Neutrophil (primary cell): ENCODE results near the gene UCP2.

ENCODE experiments used
- H3K27ac ChIP-seq: fragments of 200-600 bp; sonication (generic); 2 replicates; pipeline ENCODE4 v1.5.1; 2016; ENCODE audit warnings: mild to moderate bottlenecking, moderate library complexity
- H3K27me3 ChIP-seq: fragments of 200-600 bp; sonication (generic); 2 replicates; pipeline ENCODE4 v1.6.0; 2016; ENCODE audit warnings: mild to moderate bottlenecking
- H3K36me3 ChIP-seq: fragments of 200-600 bp; sonication (generic); 2 replicates; pipeline ENCODE4 v1.5.1; 2017
- H3K4me1 ChIP-seq, 2 experiments: fragments of 200-600 bp in 1 of 2; sonication (generic) in 1 of 2; 1 replicate in 1 of 2; 2 replicates in 1 of 2; pipeline versions ENCODE4 v1.5.1 to v1.6.1; 2013 to 2016; ENCODE audit warnings: low read depth in 1 of 2, low read length in 1 of 2, mild to moderate bottlenecking in 1 of 2, moderate library complexity in 1 of 2; ENCODE audit not compliant: control insufficient read depth in 1 of 2, insufficient read depth in 1 of 2
- H3K4me3 ChIP-seq, 2 experiments: fragments of 200-600 bp in 1 of 2; sonication (generic) in 1 of 2; 1 replicate in 1 of 2; 2 replicates in 1 of 2; pipeline ENCODE4 v1.5.1; 2013 to 2016; ENCODE audit warnings: low read depth in 1 of 2, low read length in 1 of 2, mild to moderate bottlenecking in 1 of 2, moderate library complexity in 1 of 2
- H3K9me3 ChIP-seq: fragments of 200-600 bp; sonication (generic); 2 replicates; pipeline ENCODE4 v1.5.1; 2016
- TF ChIP-seq, protein P1 (sequence below): fragments of 200-600 bp; sonication (generic); IDR thresholded peaks from 2 replicates; pipeline ENCODE4 v1.5.1; 2016; ENCODE audit warnings: antibody characterized with exemption

Gene UCP2

DNA sequence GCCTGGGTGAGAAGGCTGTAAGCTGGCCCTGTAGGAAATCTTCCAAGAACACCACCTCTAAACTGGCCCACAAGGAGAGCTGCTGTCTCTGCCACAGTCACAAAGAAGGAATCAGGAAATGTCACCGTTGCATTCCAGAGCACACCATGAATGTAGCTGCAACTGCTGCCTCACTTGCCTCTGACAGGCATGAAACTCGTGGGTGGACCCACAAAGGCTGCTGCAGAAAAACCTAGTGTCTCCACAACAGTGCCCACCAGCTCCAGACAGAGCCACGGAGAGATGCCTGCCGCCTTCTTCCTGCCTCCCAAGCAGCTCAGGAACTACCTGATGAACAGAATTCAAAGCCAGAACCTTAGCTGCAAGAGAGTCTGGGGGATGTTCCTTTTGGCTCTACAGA, 21.3 kb downstream of the UCP2 start:
- no peak overlapping the region for H3K27ac ChIP-seq
- no peak overlapping the region for H3K4me3 ChIP-seq
- H3K9me3 ChIP-seq = no peaks in the 10 kb centered on the region
- peaks cover 3 to 5% of the 10 kb centered on the region in 2 experiments for H3K4me1 ChIP-seq
- no peaks in the 10 kb centered on the region for H3K36me3 ChIP-seq
- H3K27me3 ChIP-seq = peaks cover 33% of the 10 kb centered on the region
- TF ChIP-seq, protein P1, sequence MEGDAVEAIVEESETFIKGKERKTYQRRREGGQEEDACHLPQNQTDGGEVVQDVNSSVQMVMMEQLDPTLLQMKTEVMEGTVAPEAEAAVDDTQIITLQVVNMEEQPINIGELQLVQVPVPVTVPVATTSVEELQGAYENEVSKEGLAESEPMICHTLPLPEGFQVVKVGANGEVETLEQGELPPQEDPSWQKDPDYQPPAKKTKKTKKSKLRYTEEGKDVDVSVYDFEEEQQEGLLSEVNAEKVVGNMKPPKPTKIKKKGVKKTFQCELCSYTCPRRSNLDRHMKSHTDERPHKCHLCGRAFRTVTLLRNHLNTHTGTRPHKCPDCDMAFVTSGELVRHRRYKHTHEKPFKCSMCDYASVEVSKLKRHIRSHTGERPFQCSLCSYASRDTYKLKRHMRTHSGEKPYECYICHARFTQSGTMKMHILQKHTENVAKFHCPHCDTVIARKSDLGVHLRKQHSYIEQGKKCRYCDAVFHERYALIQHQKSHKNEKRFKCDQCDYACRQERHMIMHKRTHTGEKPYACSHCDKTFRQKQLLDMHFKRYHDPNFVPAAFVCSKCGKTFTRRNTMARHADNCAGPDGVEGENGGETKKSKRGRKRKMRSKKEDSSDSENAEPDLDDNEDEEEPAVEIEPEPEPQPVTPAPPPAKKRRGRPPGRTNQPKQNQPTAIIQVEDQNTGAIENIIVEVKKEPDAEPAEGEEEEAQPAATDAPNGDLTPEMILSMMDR = no peak

DNA sequence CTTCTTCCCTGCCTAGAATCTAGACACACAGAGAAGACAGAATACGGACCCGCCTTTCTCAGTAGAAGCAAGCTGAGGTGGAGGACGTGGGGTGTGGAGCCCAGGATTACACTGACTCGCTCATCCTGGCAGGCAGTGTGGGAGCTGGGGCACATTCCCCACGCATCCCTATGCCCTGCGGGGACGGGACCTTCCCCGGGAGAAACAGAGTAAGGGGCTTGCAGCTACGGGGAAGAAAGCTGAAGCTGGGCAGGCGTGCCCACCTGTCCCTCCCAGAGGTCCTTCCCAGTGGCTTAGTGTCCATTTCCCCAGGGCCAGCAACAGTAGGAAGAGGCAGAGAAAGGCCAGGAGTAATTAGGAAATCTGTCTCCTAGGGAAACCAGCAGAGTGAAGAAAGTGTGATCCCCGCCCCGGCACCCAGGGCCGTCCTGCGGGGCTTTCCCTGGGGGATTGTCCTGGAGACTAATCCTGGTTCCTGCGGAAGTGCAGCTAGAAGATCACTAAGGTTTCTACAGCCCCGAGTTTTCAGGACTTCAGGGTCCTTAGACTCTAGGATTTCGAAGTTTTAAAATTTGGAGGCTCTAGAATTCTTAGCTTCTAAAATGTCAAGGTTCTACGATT, 24.0 kb downstream of the UCP2 start:
- Histone ChIP-seq H3K27ac (no peak overlapping the region), H3K27me3 (peaks cover 32% of the 10 kb centered on the region), H3K4me1 (no peaks in the 10 kb centered on the region), H3K4me3 (no peak overlapping the region), H3K36me3 (no peaks in the 10 kb centered on the region), H3K9me3 (no peaks in the 10 kb centered on the region)
- TF ChIP-seq, protein P1 = no peak

DNA sequence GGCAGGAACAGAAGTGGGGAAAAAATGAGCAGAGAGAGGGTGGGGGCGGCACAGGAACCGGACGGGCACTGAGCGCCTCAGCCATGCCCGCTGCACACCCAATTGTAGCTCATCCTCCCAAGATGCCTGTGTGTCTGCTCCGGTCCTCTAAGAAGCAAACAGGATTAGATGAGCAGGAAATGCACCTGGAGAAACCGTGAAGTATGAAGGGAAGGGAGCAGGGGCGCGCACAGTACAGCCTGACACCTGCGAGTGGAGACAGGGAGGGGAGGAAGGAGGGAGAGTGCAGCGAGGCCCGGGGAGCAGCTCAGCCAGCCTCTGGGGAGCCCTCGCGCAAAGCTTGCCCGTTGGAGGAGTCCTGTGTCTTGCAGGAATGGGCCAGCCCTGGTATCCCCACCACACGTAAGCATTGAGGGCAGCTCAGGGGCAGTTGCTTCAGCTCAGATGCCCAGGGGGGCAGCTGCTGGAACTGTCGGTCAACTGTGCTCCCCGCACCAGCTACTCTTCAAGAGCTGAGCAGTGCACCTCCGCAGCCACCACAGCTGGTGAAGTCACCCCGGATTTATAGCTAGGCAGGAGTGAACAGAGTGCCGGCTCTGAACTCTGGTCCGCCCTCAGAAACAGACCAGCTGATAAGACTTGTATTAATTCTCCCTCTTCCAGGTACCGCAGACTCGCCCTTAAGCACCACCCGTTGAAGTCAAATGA, 24.8 kb downstream of the UCP2 start:
- TF ChIP-seq, protein P1 = no peak

DNA sequence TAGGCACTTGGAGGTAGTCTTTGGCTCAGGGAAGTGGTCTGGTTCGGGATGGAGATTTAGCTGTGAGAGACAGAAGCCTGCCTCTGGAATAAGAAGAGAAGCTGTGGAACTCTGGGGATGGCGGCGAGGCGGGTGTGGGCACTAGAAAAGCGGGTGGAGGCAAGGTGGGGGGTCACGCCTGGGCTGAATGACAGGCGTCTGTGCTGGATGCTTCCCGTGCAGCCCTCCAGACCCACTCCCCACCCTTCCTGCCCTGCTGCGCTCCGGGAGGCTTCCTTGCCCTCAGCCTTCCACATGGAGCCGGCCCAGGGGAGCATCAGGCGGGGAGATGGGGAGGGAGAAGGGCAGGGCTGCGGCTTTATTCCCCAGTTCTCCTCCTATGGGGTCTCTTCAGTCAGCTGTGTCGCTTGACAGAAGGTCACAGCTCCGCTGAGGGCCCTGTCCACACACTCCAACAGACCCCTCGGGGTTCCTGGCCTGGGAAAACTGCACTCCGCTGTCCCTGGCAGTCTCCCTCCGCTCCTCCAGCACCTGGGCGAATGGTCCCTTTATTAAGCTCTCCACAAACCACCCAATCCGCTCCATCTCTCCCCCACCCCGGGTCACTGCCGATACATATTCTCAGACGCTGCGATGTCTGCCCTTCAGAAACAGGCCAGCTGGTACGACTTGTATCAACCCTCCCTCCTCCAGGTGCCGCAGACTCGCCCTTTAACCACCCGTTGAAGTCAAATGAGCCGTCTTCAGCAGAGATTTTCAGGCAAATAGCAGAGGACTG, 25.6 kb downstream of the UCP2 start:
- Histone ChIP-seq H3K4me1 (no peaks in the 10 kb centered on the region), H3K9me3 (no peaks in the 10 kb centered on the region), H3K27me3 (peaks cover 32% of the 10 kb centered on the region), H3K36me3 (no peaks in the 10 kb centered on the region), H3K4me3 (no peak overlapping the region), H3K27ac (no peak overlapping the region)
- TF ChIP-seq, protein P1 = no peak

More for the DNA sequence above, 24.8 kb downstream of the UCP2 start:
- no peak overlapping the region for H3K4me3 ChIP-seq
- H3K9me3 ChIP-seq = no peaks in the 10 kb centered on the region
- no peaks in the 10 kb centered on the region for H3K4me1 ChIP-seq
- H3K27me3 ChIP-seq = peaks cover 32% of the 10 kb centered on the region
- no peaks in the 10 kb centered on the region for H3K36me3 ChIP-seq
- no peak overlapping the region for H3K27ac ChIP-seq

DNA sequence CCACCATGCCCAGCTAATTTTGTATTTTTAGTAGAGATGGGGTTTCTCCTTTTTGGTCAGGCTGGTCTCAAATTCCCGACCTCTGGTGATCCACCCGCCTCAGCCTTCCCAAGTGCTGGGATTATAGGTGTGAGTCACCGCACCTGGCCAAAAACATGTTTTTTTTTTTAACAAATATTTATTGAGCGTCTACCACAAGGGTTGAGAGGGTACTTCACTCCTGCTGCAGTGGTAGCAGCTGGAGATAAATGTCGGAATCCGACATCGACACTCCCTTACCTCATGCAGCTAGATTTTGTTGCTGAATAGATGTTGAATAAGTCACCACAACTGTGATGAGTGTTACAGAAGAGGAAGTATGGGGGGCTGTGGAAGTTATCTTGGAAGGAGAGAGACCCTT, 30.8 kb downstream of the UCP2 start:
- Histone ChIP-seq H3K27ac (no peak overlapping the region), H3K27me3 (peaks cover 15% of the 10 kb centered on the region)

More for the DNA sequence above, 30.8 kb downstream of the UCP2 start:
- no peaks in the 10 kb centered on the region for H3K4me1 ChIP-seq
- H3K9me3 ChIP-seq = no peaks in the 10 kb centered on the region
- H3K36me3 ChIP-seq = no peaks in the 10 kb centered on the region
- TF ChIP-seq, protein P1 = no peak
- no peak overlapping the region for H3K4me3 ChIP-seq
